ENCODE measurements around the gene ZNF497. TPM values are rescaled to one million over a fixed set of nuclear protein-coding genes. Genes with fewer than 3 reads are reported as not detected.

The ZNF497 gene
- total RNA-seq, 1 donor from 2014 or later: 0.79 TPM

- Mint-ChIP-seq H3K4me3 (no peak overlapping the region), H3K9me3 (no peaks in the 10 kb centered on the region), H3K27me3 (peaks cover 7% of the 10 kb centered on the region), H3K36me3 (ENCODE audit: low read depth) (peaks cover 23% of the 10 kb centered on the region), H3K4me1 (peaks cover 17% of the 10 kb centered on the region), H3K27ac (no peak overlapping the region)
- DNase-seq: no peak
- intact Hi-C loops (cut with micrococcal nuclease): no loop called here
These were observed 36.0 kb upstream of the ZNF497 start for GRCh38 chr19:58398545-58398944.

GRCh38 chr19:58398087-58398486, 35.5 kb upstream of the ZNF497 start:
- intact Hi-C loops (cut with micrococcal nuclease): no loop called here
- H3K9me3 Mint-ChIP-seq: no peaks in the 10 kb centered on the region
- H3K4me3 Mint-ChIP-seq: no peak overlapping the region
- peaks cover 7% of the 10 kb centered on the region for H3K27me3 Mint-ChIP-seq
- H3K36me3 Mint-ChIP-seq (ENCODE audit: low read depth): peaks cover 26% of the 10 kb centered on the region
- H3K27ac Mint-ChIP-seq: no peak overlapping the region
- DNase-seq: no peak
- peaks cover 15% of the 10 kb centered on the region for H3K4me1 Mint-ChIP-seq

- Mint-ChIP-seq H3K4me1 (peaks cover 14% of the 10 kb centered on the region), H3K27me3 (peaks cover 7% of the 10 kb centered on the region), H3K4me3 (no peak overlapping the region), H3K27ac (no peak overlapping the region), H3K9me3 (no peaks in the 10 kb centered on the region), H3K36me3 (ENCODE audit: low read depth) (peaks cover 31% of the 10 kb centered on the region)
- intact Hi-C loops (cut with micrococcal nuclease): no loop called here
- DNase-seq: no peak
These were observed 35.0 kb upstream of the ZNF497 start for GRCh38 chr19:58397533-58398037.

- Mint-ChIP-seq H3K27me3 (peaks cover 7% of the 10 kb centered on the region), H3K9me3 (no peaks in the 10 kb centered on the region), H3K4me1 (peaks cover 14% of the 10 kb centered on the region), H3K4me3 (no peak overlapping the region), H3K36me3 (ENCODE audit: low read depth) (peaks cover 35% of the 10 kb centered on the region), H3K27ac (no peak overlapping the region)
- DNase-seq: no peak
- intact Hi-C loops (cut with micrococcal nuclease): no loop called here
These were observed 34.4 kb upstream of the ZNF497 start for GRCh38 chr19:58396691-58397532.

GRCh38 chr19:58395979-58396627, 33.6 kb upstream of the ZNF497 start:
- Mint-ChIP-seq H3K4me1 (peaks cover 12% of the 10 kb centered on the region), H3K27ac (no peak overlapping the region), H3K27me3 (peaks cover 5% of the 10 kb centered on the region), H3K36me3 (ENCODE audit: low read depth) (peaks cover 37% of the 10 kb centered on the region), H3K4me3 (no peak overlapping the region), H3K9me3 (no peaks in the 10 kb centered on the region)
- DNase-seq: no peak
- intact Hi-C loops (cut with micrococcal nuclease): no loop called here

- H3K9me3 Mint-ChIP-seq: no peaks in the 10 kb centered on the region
- peaks cover 43% of the 10 kb centered on the region for H3K36me3 Mint-ChIP-seq (ENCODE audit: low read depth)
- H3K4me3 Mint-ChIP-seq: no peak within 1 kb of the TSS
- no peak within 1 kb of the TSS for H3K27ac Mint-ChIP-seq
- peaks cover 5% of the 10 kb centered on the region for H3K27me3 Mint-ChIP-seq
- DNase-seq: no peak
- H3K4me1 Mint-ChIP-seq: peaks cover 13% of the 10 kb centered on the region
- intact Hi-C loops (cut with micrococcal nuclease): no loop called here
These were observed 32.8 kb upstream of the ZNF497 start, which contains the start of gene RNF225 for GRCh38 chr19:58395220-58395978. Gene RNF225 (plus strand): TSS chr19:58395656. CDS start chr19:58396090, 434 bp downstream.

GRCh38 chr19:58394821-58395219, 32.3 kb upstream of the ZNF497 start:
- Mint-ChIP-seq H3K27me3 (peaks cover 5% of the 10 kb centered on the region), H3K4me3 (no peak overlapping the region), H3K4me1 (peaks cover 14% of the 10 kb centered on the region), H3K36me3 (ENCODE audit: low read depth) (peaks cover 45% of the 10 kb centered on the region), H3K9me3 (no peaks in the 10 kb centered on the region), H3K27ac (no peak overlapping the region)
- intact Hi-C loops (cut with micrococcal nuclease): no loop called here
- no peak for DNase-seq

- H3K36me3 Mint-ChIP-seq (ENCODE audit: low read depth): peaks cover 53% of the 10 kb centered on the region
- no peak overlapping the region for H3K27ac Mint-ChIP-seq
- H3K9me3 Mint-ChIP-seq: no peaks in the 10 kb centered on the region
- intact Hi-C loops (cut with micrococcal nuclease): no loop called here
- H3K4me3 Mint-ChIP-seq: no peak overlapping the region
- H3K4me1 Mint-ChIP-seq: peaks cover 20% of the 10 kb centered on the region
- no peak for DNase-seq
- peaks cover 5% of the 10 kb centered on the region for H3K27me3 Mint-ChIP-seq
These were observed 31.1 kb upstream of the ZNF497 start for GRCh38 chr19:58393725-58394033.

- H3K4me1 Mint-ChIP-seq: peaks cover 26% of the 10 kb centered on the region
- H3K27ac Mint-ChIP-seq: no peak overlapping the region
- no peaks in the 10 kb centered on the region for H3K9me3 Mint-ChIP-seq
- DNase-seq: no peak
- no peak overlapping the region for H3K4me3 Mint-ChIP-seq
- intact Hi-C loops (cut with micrococcal nuclease): no loop called here
- H3K27me3 Mint-ChIP-seq: peaks cover 5% of the 10 kb centered on the region
- peaks cover 58% of the 10 kb centered on the region for H3K36me3 Mint-ChIP-seq (ENCODE audit: low read depth)
These were observed 30.6 kb upstream of the ZNF497 start for GRCh38 chr19:58392945-58393724.

GRCh38 chr19:58388175-58388526, 25.6 kb upstream of the ZNF497 start:
- peaks cover 31% of the 10 kb centered on the region for H3K4me1 Mint-ChIP-seq
- no peaks in the 10 kb centered on the region for H3K9me3 Mint-ChIP-seq
- H3K27ac Mint-ChIP-seq: peak overlapping the region; percentile 97
- H3K27me3 Mint-ChIP-seq: no peaks in the 10 kb centered on the region
- H3K4me3 Mint-ChIP-seq: peak overlapping the region; percentile 97
- H3K36me3 Mint-ChIP-seq (ENCODE audit: low read depth): peaks cover 50% of the 10 kb centered on the region
- DNase-seq: no peak
- intact Hi-C loops (cut with micrococcal nuclease): no loop called here

GRCh38 chr19:58387338-58388174, 25.0 kb upstream of the ZNF497 start:
- Mint-ChIP-seq H3K27ac (peak overlapping the region; percentile 97), H3K27me3 (no peaks in the 10 kb centered on the region), H3K9me3 (no peaks in the 10 kb centered on the region), H3K4me3 (peak overlapping the region; percentile 97), H3K36me3 (ENCODE audit: low read depth) (peaks cover 44% of the 10 kb centered on the region), H3K4me1 (peaks cover 31% of the 10 kb centered on the region)
- DNase-seq: peak; percentile 61
- intact Hi-C loops (cut with micrococcal nuclease): loop anchor here (1.0 to 2.0 kb wide), 6 partner anchors 14 to 131 kb away; partner anchors contain the start of genes ZBTB45, ZNF132, ZNF497 and ZNF584

GRCh38 chr19:58386576-58387337, 24.2 kb upstream of the ZNF497 start, which contains the start of gene RPS5:
Gene RPS5 (plus strand): TSS chr19:58387269. CDS start chr19:58388138, 869 bp downstream.
- no peaks in the 10 kb centered on the region for H3K9me3 Mint-ChIP-seq
- H3K27me3 Mint-ChIP-seq: no peaks in the 10 kb centered on the region
- peak within 1 kb of the TSS; percentile 97 for H3K27ac Mint-ChIP-seq
- H3K36me3 Mint-ChIP-seq (ENCODE audit: low read depth): peaks cover 39% of the 10 kb centered on the region
- peak; percentile 98 for DNase-seq
- intact Hi-C loops (cut with micrococcal nuclease): loop anchor here (1.0 to 2.0 kb wide), 6 partner anchors 15 to 132 kb away; partner anchors contain the start of genes ZBTB45, ZNF132, ZNF497 and ZNF584
- H3K4me1 Mint-ChIP-seq: peaks cover 35% of the 10 kb centered on the region
- H3K4me3 Mint-ChIP-seq: peak within 1 kb of the TSS; percentile 97

Data from activated CD4-positive, alpha-beta T cell treated with anti-CD3 and anti-CD28 coated beads, Interleukin-2, amount 10 ng/mL, durations not matched to agents 24 days and 14 days (primary cell).